HepG2 (cell line): ENCODE data around the gene ALDH4A1. TPM values are rescaled to one million over a fixed set of nuclear protein-coding genes. Genes with fewer than 3 reads are reported as not detected.

Source experiments
- ATAC-seq: fragments of 200-7000 bp; cut with Tn5 transposase; 3 replicates; pipeline ENCODE4 v1.9.1; 2020; ENCODE audit warnings: mild to moderate bottlenecking, moderate library complexity
- BruUV-seq: library from RNA; stranded (reverse); fragments of 400-500 nt; replicated peaks from 2 replicates; lab custom pipeline; 2021; lab: Mats Ljungman, UMichigan
- CTCF ChIA-PET: fragments of 300-600 bp; formaldehyde crosslinking; extraction: SDS; loops from one replicate; lab custom pipeline; 2021; ENCODE audit warnings: low total read pairs, inconsistent platforms, low intra/inter-chr PET ratio; lab: Yijun Ruan, JAX
- POLR2A ChIA-PET: fragments of 350-600 bp; sonication (Branson Sonifier 250); formaldehyde crosslinking; loops from one replicate; lab custom pipeline; 2020; ENCODE audit warnings: antibody characterized with exemption, inconsistent platforms; lab: Yijun Ruan, JAX
- DNase-seq: peaks from one replicate; pipeline ENCODE4 v3.0.0-alpha.2; 2015; ENCODE audit warnings: low spot score
- FAIRE-seq: peaks from 3 replicates; lab custom pipeline; 2011; peaks lifted over from hg19 to GRCh38; lab: Jason Lieb, UNC
- H2AFZ ChIP-seq: one replicate; pipeline ENCODE4 v1.6.1; 2011; ENCODE audit warnings: low read length, inconsistent platforms
- H3K27ac ChIP-seq: fragments of 300-600 bp; 3 replicates; pipeline ENCODE4 v1.8.0; 2011; ENCODE audit warnings: mixed run types, mild to moderate bottlenecking, mixed read lengths, low read length, inconsistent platforms; ENCODE audit not compliant: insufficient read depth; ENCODE audit errors: extremely low read length
- H3K27me3 ChIP-seq, 2 experiments: fragments of 200-600 bp in 1 of 2; 2 replicates in 1 of 2; 3 replicates in 1 of 2; pipeline versions ENCODE4 v1.6.0 to v1.8.0; 2011; ENCODE audit warnings: low read length in 2 of 2, mild to moderate bottlenecking in 2 of 2, moderate library complexity in 2 of 2, inconsistent platforms in 1 of 2; ENCODE audit not compliant: insufficient read depth in 2 of 2, control insufficient read depth in 1 of 2
- H3K36me3 ChIP-seq, 2 experiments: fragments of 200-600 bp in 1 of 2; replicated peaks in 1 of 2; 2 replicates in 1 of 2; 3 replicates in 1 of 2; pipeline versions ENCODE4 v1.5.1 to v1.8.0; 2011; ENCODE audit warnings: low read length in 2 of 2, inconsistent platforms in 1 of 2; ENCODE audit not compliant: insufficient read depth in 2 of 2, control insufficient read depth in 1 of 2
- H3K4me1 ChIP-seq: 2 replicates; pipeline ENCODE4 v1.5.1; 2012; ENCODE audit warnings: low read length, inconsistent platforms; ENCODE audit not compliant: insufficient read depth
- H3K4me2 ChIP-seq: 2 replicates; pipeline ENCODE4 v1.6.0; 2011; ENCODE audit warnings: low read depth, low read length, inconsistent platforms
- H3K4me3 ChIP-seq, 3 experiments: fragments of 200-600 bp in 1 of 3; sonication (generic), shearing (Covaris generic) in 1 of 3; replicated peaks in 1 of 3; 2 replicates each; pipeline ENCODE4 v1.5.1; 2011 to 2016; ENCODE audit warnings: low read length in 3 of 3, inconsistent platforms in 2 of 3, low read depth in 2 of 3, mild to moderate bottlenecking in 2 of 3, control low read depth in 1 of 3, mixed read lengths in 1 of 3; ENCODE audit not compliant: insufficient read depth in 1 of 3
- H3K79me2 ChIP-seq: one replicate; pipeline ENCODE4 v1.6.1; 2011; ENCODE audit warnings: low read length, inconsistent platforms; ENCODE audit not compliant: insufficient read depth
- H3K9ac ChIP-seq: 2 replicates; pipeline ENCODE4 v1.6.0; 2011; ENCODE audit warnings: mild to moderate bottlenecking, low read depth, low read length, inconsistent platforms; ENCODE audit not compliant: insufficient read depth
- H3K9me3 ChIP-seq: 2 replicates; pipeline ENCODE4 v1.5.1; 2012; ENCODE audit warnings: mild to moderate bottlenecking, low read length
- H4K20me1 ChIP-seq: 2 replicates; pipeline ENCODE4 v1.6.0; 2011; ENCODE audit warnings: inconsistent platforms, mild to moderate bottlenecking, low read length, moderate library complexity; ENCODE audit not compliant: insufficient read depth
- ADNP ChIP-seq: sonication (generic); formaldehyde crosslinking; IDR thresholded peaks from 2 replicates; pipeline ENCODE4 v1.4.0; 2020; ENCODE audit warnings: missing genetic modification reagents
- AGO2 ChIP-seq: fragments of 200-400 bp; formaldehyde crosslinking; optimal IDR thresholded peaks from 2 replicates; pipeline ENCODE3; 2017; ENCODE audit warnings: mild to moderate bottlenecking, low read depth, low read length, moderate library complexity
- AKAP8 ChIP-seq: sonication (generic); formaldehyde crosslinking; IDR thresholded peaks from 2 replicates; pipeline ENCODE4 v1.5.1; 2020; ENCODE audit warnings: mild to moderate bottlenecking, missing genetic modification reagents
- HNRNPLL ChIP-seq: fragments of 200-400 bp; formaldehyde crosslinking; IDR thresholded peaks from 2 replicates; pipeline ENCODE4 v1.6.1; 2017; ENCODE audit warnings: mild to moderate bottlenecking, low read depth, low read length; ENCODE audit not compliant: poor library complexity, severe bottlenecking
- KAT8 ChIP-seq: IDR thresholded peaks from 2 replicates; pipeline ENCODE4 v1.6.1; 2016; ENCODE audit warnings: missing genetic modification reagents, missing compliant biosample characterization
- KDM2A ChIP-seq: sonication (generic); formaldehyde crosslinking; IDR thresholded peaks from 2 replicates; pipeline ENCODE4 v1.4.0; 2020; ENCODE audit warnings: low read depth, missing genetic modification reagents, borderline replicate concordance
- POLR2G ChIP-seq: fragments of 200-400 bp; formaldehyde crosslinking; IDR thresholded peaks from 2 replicates; pipeline ENCODE4 v1.6.1; 2018; ENCODE audit warnings: mild to moderate bottlenecking, low read depth, low read length, moderate library complexity
- RBM22 ChIP-seq: fragments of 200-400 bp; formaldehyde crosslinking; optimal IDR thresholded peaks from 2 replicates; pipeline ENCODE3; 2017; ENCODE audit warnings: mild to moderate bottlenecking, low read length, moderate library complexity
- ZFP41 ChIP-seq: sonication (generic); formaldehyde crosslinking; IDR thresholded peaks from 2 replicates; pipeline ENCODE4 v1.4.0; 2020; ENCODE audit warnings: mild to moderate bottlenecking, missing genetic modification reagents, borderline replicate concordance
- ZNF496 ChIP-seq: sonication (generic); formaldehyde crosslinking; IDR thresholded peaks from 2 replicates; pipeline ENCODE4 v1.8.1; 2023; ENCODE audit warnings: mild to moderate bottlenecking, moderate library complexity, missing genetic modification reagents; ENCODE audit not compliant: insufficient replicate concordance
- WGBS: methylation state at CpG from one replicate; pipeline ENCODE4 v1.1.6; 2017; ENCODE audit warnings: low lambda C conversion rate; 5-methylcytosine and 5-hydroxymethylcytosine counted together
- in situ Hi-C: cut with HindIII; loops from 2 replicates; pipeline ENCODE4 v1.10.0; 2017; ENCODE audit warnings: low pct_unique_long_range_greater_than_20kb; ENCODE audit not compliant: extremely low pct_ligation_motif_present
- intact Hi-C: fragments of 100-400 bp; cut with micrococcal nuclease; formaldehyde crosslinking; loops from one replicate; pipeline ENCODE4 v1.10.0; 2022; ENCODE audit not compliant: unreplicated experiment
- polyA plus RNA-seq, 8 experiments: library from polyadenylated mRNA; depleted of rRNA in 3 of 8; stranded (reverse) in 7 of 8; unstranded in 1 of 8; fragments of >200 nt; fragmentation: Illumina TruSeq in 4 of 8; extraction: Trizol in 4 of 8; gene quantifications; 2 replicates each; pipeline versions ENCODE4 v1.2.1 to v1.2.3, GENCODE V29; 2011 to 2016; ENCODE audit warnings: low read depth in 4 of 8, missing spikeins in 1 of 8, mixed read lengths in 1 of 8; ENCODE audit not compliant: insufficient read depth in 1 of 8
- total RNA-seq, 5 experiments: library from RNA; depleted of rRNA; stranded (reverse); fragments of >200 nt; fragmentation: Illumina TruSeq; extraction: Trizol; gene quantifications; 2 replicates each; pipeline ENCODE4 v1.2.3, GENCODE V29; 2016; ENCODE audit warnings: low read depth in 1 of 5

Gene ALDH4A1
- total and polyA plus RNA-seq, 2 of the 13 experiments (the other 11 are each of a cell fraction or from before 2014, with no cell fraction given): 76.4 to 240 TPM

DNA sequence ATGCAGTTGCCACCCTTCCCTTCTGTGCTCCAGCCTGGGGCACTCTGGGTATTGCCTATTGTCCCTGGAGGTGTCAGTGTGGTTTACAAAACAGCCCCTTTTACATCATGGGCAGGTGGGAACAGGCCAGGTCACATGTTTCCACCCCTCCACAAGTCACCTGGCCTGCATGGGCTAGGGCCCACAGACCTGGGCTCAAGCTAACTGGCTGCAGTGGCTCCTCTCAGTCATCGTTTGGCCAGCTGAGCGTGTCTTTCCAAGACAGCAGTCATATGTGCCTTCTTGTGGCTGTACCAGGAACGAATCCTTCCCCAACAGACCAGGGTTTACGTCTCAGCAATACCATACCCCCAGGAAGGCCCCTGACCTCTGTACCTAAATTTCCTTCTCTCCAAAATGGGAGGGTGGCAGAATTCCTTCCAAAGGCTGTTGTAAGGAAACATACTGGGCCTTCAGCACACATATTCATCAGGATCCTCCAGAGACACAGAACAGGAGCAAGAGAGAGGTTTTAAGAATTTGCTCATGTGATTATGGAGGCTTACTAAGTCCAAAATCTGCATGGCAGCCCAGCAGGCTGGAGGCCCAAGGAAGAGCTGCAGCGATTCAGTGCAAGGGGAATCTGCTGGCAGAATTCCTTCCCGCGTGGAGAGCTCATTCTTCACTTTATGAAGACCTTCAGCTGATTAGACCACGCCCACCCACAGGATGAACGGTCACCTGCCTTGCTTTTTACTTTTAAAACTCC is 32.3 kb downstream of the ALDH4A1 start:
- H3K9me3 ChIP-seq: no peaks in the 10 kb centered on the region
- H3K27ac ChIP-seq: no peak overlapping the region
- no peak overlapping the region for H2AFZ ChIP-seq
- H3K79me2 ChIP-seq: no peaks in the 10 kb centered on the region
- POLR2A ChIA-PET: no interaction called here
- TSS peak; percentile 14 for BruUV-seq
- TF ChIP-seq AGO2: peak; percentile 9
- TF ChIP-seq ZFP41: no peak
- no peak for TF ChIP-seq ADNP (CRISPR knock-in tag)
- peak; percentile 40; the same call in 1 of the 2 replicates for TF ChIP-seq POLR2G
- TF ChIP-seq HNRNPLL: no peak
- TF ChIP-seq KAT8: no peak
- 0 out of 2 replicates have a peak, but pooled peaks have one; percentile 47 for TF ChIP-seq AKAP8 (CRISPR knock-in tag)
- TF ChIP-seq ZNF496 (CRISPR knock-in tag): no peak
- peak; percentile 29; the same call in 1 of the 2 replicates for TF ChIP-seq KDM2A (CRISPR knock-in tag)
- TF ChIP-seq RBM22: peak; percentile 54
- in situ Hi-C loops: no loop called here
- intact Hi-C loops: no loop called here
- WGBS: 44% methylated on average over 9 of the region's 9 CpGs
- H3K4me2 ChIP-seq: no peak overlapping the region
- peak; percentile 2 for ATAC-seq
- peaks cover 1 to 22% of the 10 kb centered on the region in 2 experiments for H3K27me3 ChIP-seq
- no peak for DNase-seq
- CTCF ChIA-PET: no interaction called here
- peaks cover 11% of the 10 kb centered on the region; the same call in 1 of the 2 replicates for H4K20me1 ChIP-seq
- H3K4me1 ChIP-seq: peaks cover 10% of the 10 kb centered on the region
- no peak for FAIRE-seq
- no peak overlapping the region for H3K4me3 ChIP-seq
- peaks cover 15 to 27% of the 10 kb centered on the region in 2 experiments for H3K36me3 ChIP-seq
- H3K9ac ChIP-seq: no peak overlapping the region
